ENCODE results near the gene SVBP.

The SVBP gene

DNA sequence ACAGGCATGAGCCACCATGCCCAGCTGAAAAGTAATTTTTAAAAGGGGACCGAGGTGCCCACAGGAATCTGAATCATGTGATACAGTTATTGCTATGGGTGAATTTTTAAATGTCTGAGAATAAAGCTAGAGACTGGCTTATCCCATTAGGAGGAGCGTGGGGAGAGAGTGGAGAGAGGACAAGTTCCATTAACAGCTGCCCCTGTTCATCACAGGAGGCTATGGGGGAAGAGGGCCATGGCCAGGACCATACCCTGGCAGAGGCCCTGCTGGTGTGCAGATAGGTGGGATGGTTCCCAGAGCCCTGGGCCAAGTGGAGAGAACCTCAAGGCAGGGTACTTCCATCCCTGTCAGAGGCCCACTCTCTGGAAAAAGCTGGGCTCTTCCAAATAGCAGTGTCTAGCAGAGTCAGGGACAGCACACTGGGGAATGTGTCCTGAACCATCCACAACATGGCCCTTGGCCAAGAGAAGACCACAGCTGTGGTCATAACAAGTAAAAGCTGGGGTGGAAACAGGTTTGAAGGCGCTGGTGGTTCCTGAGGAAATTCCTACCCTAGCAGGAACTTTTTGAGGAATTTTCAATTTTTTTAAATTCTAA is 15.5 kb upstream of the SVBP start:
- Histone ChIP-seq H3K36me3 (ENCODE audit: insufficient read depth, low read length) (no peaks in the 10 kb centered on the region), H3K9me2 (replicated peaks; ENCODE audit: low read depth, low read length) (no peaks in the 10 kb centered on the region), H3K9me3 (ENCODE audit: insufficient read depth, low read depth, low read length) (no peaks in the 10 kb centered on the region), H3K27me3 (ENCODE audit: insufficient read depth, low read length, poor library complexity, severe bottlenecking) (no peaks in the 10 kb centered on the region), H3K4me2 (ENCODE audit: low read depth, low read length, poor library complexity, severe bottlenecking) (no peak overlapping the region), H3F3A (ENCODE audit: low read depth) (no peaks in the 10 kb centered on the region), H2AFZ (ENCODE audit: low read length) (no peak overlapping the region), H3K4me3 (ENCODE audit: low read length, poor library complexity, severe bottlenecking) (no peak overlapping the region), H3K4me1 (ENCODE audit: insufficient read depth, low read length, poor library complexity, severe bottlenecking) (no peaks in the 10 kb centered on the region), H3K79me2 (ENCODE audit: insufficient read depth, low read length) (no peaks in the 10 kb centered on the region), H3K9ac (ENCODE audit: low read depth, low read length, poor library complexity, severe bottlenecking) (no peak overlapping the region), H4K20me1 (ENCODE audit: insufficient read depth, low read length, poor library complexity, severe bottlenecking) (no peaks in the 10 kb centered on the region)
- TF ChIP-seq, protein P1, sequence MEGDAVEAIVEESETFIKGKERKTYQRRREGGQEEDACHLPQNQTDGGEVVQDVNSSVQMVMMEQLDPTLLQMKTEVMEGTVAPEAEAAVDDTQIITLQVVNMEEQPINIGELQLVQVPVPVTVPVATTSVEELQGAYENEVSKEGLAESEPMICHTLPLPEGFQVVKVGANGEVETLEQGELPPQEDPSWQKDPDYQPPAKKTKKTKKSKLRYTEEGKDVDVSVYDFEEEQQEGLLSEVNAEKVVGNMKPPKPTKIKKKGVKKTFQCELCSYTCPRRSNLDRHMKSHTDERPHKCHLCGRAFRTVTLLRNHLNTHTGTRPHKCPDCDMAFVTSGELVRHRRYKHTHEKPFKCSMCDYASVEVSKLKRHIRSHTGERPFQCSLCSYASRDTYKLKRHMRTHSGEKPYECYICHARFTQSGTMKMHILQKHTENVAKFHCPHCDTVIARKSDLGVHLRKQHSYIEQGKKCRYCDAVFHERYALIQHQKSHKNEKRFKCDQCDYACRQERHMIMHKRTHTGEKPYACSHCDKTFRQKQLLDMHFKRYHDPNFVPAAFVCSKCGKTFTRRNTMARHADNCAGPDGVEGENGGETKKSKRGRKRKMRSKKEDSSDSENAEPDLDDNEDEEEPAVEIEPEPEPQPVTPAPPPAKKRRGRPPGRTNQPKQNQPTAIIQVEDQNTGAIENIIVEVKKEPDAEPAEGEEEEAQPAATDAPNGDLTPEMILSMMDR (conservative IDR thresholded peaks at IDR 0.05; ENCODE audit: low read length): no peak
- TF ChIP-seq EZH2phosphoT487 (IDR thresholded peaks at IDR 0.05; ENCODE audit: borderline replicate concordance): no peak

DNA sequence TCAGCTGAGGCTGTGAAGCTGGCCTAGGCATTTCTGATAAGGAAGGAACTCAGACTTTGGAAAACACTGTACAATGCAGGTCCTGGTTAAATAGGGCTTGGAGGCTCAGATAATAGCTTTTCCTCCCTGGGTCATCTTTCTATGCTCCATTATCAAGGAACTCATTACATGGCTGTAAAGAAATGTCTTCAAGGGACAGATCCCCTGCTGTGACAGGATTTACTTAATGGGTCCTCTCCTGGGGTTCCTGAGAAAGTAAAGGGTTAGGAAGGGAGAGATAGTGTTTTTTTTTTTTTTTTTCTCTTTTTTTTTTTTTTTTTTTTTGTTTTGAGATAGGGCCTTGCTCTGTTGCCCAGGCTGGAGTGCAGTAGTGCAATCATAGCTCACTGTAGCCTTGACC is 14.1 kb upstream of the SVBP start:
- no peaks in the 10 kb centered on the region for H3K79me2 ChIP-seq (ENCODE audit: insufficient read depth, low read length)
- H3K9me3 ChIP-seq (ENCODE audit: insufficient read depth, low read depth, low read length): no peaks in the 10 kb centered on the region
- no peaks in the 10 kb centered on the region for H3K27me3 ChIP-seq (ENCODE audit: insufficient read depth, low read length, poor library complexity, severe bottlenecking)
- no peak overlapping the region for H3K4me2 ChIP-seq (ENCODE audit: low read depth, low read length, poor library complexity, severe bottlenecking)
- no peak overlapping the region for H3K9ac ChIP-seq (ENCODE audit: low read depth, low read length, poor library complexity, severe bottlenecking)
- no peaks in the 10 kb centered on the region for H3K9me2 ChIP-seq (replicated peaks; ENCODE audit: low read depth, low read length)
- no peak overlapping the region for H3K4me3 ChIP-seq (ENCODE audit: low read length, poor library complexity, severe bottlenecking)
- H3K4me1 ChIP-seq (ENCODE audit: insufficient read depth, low read length, poor library complexity, severe bottlenecking): no peaks in the 10 kb centered on the region
- TF ChIP-seq, protein P1 (conservative IDR thresholded peaks at IDR 0.05; ENCODE audit: low read length): no peak
- no peak for TF ChIP-seq EZH2phosphoT487 (IDR thresholded peaks at IDR 0.05; ENCODE audit: borderline replicate concordance)
- no peaks in the 10 kb centered on the region for H3K36me3 ChIP-seq (ENCODE audit: insufficient read depth, low read length)
- H4K20me1 ChIP-seq (ENCODE audit: insufficient read depth, low read length, poor library complexity, severe bottlenecking): no peaks in the 10 kb centered on the region
- H3F3A ChIP-seq (ENCODE audit: low read depth): no peaks in the 10 kb centered on the region
- no peak overlapping the region for H2AFZ ChIP-seq (ENCODE audit: low read length)

DNA sequence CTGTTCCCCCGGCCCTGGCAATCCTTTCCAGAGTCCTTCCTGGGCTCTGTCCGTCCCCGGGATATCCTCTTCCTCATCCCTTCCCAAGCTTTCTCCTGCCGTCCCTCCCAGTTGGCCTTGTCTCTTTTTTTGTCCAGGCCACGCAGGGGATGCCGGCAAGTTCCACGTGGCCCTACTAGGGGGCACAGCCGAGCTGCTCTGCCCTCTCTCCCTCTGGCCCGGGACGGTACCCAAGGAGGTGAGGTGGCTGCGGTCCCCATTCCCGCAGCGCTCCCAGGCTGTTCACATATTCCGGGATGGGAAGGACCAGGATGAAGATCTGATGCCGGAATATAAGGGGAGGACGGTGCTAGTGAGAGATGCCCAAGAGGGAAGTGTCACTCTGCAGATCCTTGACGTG is 13.4 kb upstream of the SVBP start:
- H3K27me3 ChIP-seq (ENCODE audit: insufficient read depth, low read length, poor library complexity, severe bottlenecking): no peaks in the 10 kb centered on the region
- no peak overlapping the region for H3K4me3 ChIP-seq (ENCODE audit: low read length, poor library complexity, severe bottlenecking)
- TF ChIP-seq, protein P1 (conservative IDR thresholded peaks at IDR 0.05; ENCODE audit: low read length): no peak
- no peak for TF ChIP-seq EZH2phosphoT487 (IDR thresholded peaks at IDR 0.05; ENCODE audit: borderline replicate concordance)
- no peaks in the 10 kb centered on the region for H3K9me2 ChIP-seq (replicated peaks; ENCODE audit: low read depth, low read length)
- H3K4me1 ChIP-seq (ENCODE audit: insufficient read depth, low read length, poor library complexity, severe bottlenecking): no peaks in the 10 kb centered on the region
- H3K36me3 ChIP-seq (ENCODE audit: insufficient read depth, low read length): no peaks in the 10 kb centered on the region
- no peak overlapping the region for H3K4me2 ChIP-seq (ENCODE audit: low read depth, low read length, poor library complexity, severe bottlenecking)
- no peaks in the 10 kb centered on the region for H3K79me2 ChIP-seq (ENCODE audit: insufficient read depth, low read length)
- no peaks in the 10 kb centered on the region for H3F3A ChIP-seq (ENCODE audit: low read depth)
- no peak overlapping the region for H3K9ac ChIP-seq (ENCODE audit: low read depth, low read length, poor library complexity, severe bottlenecking)
- no peaks in the 10 kb centered on the region for H4K20me1 ChIP-seq (ENCODE audit: insufficient read depth, low read length, poor library complexity, severe bottlenecking)
- H2AFZ ChIP-seq (ENCODE audit: low read length): no peak overlapping the region
- H3K9me3 ChIP-seq (ENCODE audit: insufficient read depth, low read depth, low read length): no peaks in the 10 kb centered on the region

Data from Loucy (cell line).